Fibroblast of mammary gland (primary cell): ENCODE measurements around the gene ASNSD1.
"Not testable (repeated sequence)": the region's sequence is repeated elsewhere in the genome, so short reads cannot be mapped to it uniquely, and the experiment has no call there.

ENCODE experiments used
- DNase-seq: peaks from one replicate; pipeline ENCODE4 v3.0.0-alpha.2; 2010; ENCODE audit warnings: low read depth
- H3K4me3 ChIP-seq: 2 replicates; pipeline ENCODE4 v1.5.1; 2011; ENCODE audit warnings: low read depth, mild to moderate bottlenecking, low read length, moderate library complexity; ENCODE audit not compliant: control insufficient read depth
- TF ChIP-seq, protein P1 (sequence below): conservative IDR thresholded peaks from 2 replicates; pipeline ENCODE4 v1.5.1; 2011; ENCODE audit warnings: low read depth, low read length, inconsistent platforms; ENCODE audit not compliant: control insufficient read depth, insufficient read depth

ASNSD1 gene

DNA sequence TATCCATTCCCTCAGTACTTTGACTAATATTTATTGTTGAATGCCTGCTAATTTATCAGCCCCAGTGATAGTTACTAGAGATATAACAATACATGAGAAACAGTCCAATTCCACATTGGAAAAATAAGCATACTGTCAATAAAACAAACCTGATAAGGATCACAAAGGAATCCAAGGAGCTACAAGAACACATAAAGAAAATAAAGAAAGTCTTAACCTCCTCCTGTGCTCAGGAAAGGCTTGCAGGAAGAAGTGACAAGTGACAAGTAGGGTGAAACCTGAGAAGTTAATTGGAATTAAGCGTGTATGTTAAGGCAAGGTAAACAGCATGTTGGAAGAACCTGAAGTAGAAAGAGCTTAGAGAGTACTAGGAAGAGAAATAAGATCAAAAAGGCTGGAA, 20.3 kb upstream of the ASNSD1 start:
- TF ChIP-seq, protein P1, sequence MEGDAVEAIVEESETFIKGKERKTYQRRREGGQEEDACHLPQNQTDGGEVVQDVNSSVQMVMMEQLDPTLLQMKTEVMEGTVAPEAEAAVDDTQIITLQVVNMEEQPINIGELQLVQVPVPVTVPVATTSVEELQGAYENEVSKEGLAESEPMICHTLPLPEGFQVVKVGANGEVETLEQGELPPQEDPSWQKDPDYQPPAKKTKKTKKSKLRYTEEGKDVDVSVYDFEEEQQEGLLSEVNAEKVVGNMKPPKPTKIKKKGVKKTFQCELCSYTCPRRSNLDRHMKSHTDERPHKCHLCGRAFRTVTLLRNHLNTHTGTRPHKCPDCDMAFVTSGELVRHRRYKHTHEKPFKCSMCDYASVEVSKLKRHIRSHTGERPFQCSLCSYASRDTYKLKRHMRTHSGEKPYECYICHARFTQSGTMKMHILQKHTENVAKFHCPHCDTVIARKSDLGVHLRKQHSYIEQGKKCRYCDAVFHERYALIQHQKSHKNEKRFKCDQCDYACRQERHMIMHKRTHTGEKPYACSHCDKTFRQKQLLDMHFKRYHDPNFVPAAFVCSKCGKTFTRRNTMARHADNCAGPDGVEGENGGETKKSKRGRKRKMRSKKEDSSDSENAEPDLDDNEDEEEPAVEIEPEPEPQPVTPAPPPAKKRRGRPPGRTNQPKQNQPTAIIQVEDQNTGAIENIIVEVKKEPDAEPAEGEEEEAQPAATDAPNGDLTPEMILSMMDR, result no peak
- DNase-seq, result no peak
- no peak overlapping the region for H3K4me3 ChIP-seq

DNA sequence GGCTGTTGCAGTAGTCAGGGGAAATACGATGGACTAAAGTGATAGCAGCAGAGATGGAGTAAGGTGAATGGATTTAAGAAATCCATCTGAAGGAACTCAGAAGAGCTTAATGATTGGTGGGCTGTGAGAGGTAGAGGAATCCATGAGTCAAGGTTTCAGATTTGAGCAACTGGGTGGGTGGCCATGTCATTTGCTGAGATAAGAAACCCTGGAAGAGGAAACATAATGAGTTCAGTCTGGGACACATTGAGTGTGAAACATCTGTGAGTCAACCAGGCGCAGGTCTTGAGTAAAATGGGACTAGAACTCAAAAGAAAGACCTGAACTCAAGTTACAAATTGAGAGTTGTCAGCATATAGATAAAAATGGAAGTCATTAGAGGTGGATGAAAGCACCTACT, 19.7 kb upstream of the ASNSD1 start:
- DNase-seq, result peak; percentile 23
- TF ChIP-seq, protein P1, result no peak

DNA sequence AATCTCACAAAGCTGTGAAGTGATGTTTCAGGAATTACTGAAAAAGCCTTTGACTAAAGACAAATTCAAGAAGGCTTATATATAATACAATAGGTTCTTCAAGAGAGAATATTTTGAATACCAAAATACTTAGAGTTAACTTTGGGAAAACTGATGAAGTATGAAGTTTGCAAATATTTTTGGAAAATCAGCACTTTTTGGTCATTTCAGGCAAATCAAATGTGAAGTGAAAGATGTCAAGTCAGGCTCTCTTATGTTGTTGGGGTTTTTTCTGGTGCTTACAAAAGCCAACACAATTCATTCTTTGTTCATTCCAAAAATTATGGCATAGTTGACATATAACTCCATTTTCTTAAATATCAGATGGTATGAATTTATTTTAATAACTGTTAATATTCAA, 14.7 kb upstream of the ASNSD1 start:
- TF ChIP-seq, protein P1, result no peak
- no peak for DNase-seq
- H3K4me3 ChIP-seq, result no peak overlapping the region

More for the DNA sequence above, 19.7 kb upstream of the ASNSD1 start:
- no peak overlapping the region for H3K4me3 ChIP-seq

DNA sequence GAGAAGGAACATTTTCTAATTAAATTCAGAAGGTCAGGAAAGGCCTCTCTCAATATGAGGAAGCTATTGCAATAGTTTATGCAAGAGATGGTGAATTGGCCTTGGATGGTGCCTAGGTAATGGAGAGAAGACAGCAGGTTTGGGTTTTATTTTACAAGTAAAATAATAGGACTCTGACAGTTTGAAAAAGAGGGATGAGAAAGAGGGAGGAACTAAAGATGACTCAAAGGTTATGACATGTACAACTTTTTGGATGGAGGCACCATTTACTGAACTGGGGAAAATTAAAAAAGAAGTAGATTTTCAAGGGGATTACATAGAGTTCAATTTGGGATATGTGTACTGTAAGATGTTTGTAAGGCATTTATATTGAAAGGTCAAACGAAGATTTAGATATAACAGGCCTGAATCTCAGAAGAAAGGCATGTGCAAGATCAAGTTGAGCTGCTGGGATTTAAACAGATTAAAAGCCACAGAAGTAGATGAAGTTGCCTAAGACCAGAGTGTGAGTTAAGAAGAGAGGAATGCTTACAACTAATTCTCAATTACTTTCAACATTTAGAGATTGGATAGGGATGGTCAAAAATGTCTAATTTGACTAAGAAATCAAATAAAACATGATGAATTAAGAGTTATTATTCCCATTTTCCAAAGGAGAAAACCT, 12.3 kb upstream of the ASNSD1 start:
- no peak overlapping the region for H3K4me3 ChIP-seq
- peak; percentile 45 for DNase-seq
- TF ChIP-seq, protein P1, result no peak

DNA sequence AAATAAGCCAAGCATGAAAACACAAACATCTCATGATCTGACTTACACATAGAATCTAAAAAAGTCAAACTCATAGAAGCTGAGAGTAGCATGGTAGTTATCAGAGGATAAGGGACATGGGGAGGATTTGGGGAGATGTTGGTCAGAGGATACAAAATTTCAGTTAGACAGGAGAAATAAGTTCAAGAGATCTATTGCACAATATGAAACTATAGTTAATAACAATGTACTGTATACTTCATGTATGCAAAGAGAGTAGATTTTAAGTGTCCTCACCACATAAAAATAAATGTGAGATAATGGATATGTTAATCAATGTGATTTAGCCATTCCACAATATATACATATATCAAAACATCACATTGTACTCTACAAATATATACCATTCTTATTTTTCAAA, 10.0 kb upstream of the ASNSD1 start:
- no peak overlapping the region for H3K4me3 ChIP-seq
- TF ChIP-seq, protein P1, result no peak
- DNase-seq, result no peak

DNA sequence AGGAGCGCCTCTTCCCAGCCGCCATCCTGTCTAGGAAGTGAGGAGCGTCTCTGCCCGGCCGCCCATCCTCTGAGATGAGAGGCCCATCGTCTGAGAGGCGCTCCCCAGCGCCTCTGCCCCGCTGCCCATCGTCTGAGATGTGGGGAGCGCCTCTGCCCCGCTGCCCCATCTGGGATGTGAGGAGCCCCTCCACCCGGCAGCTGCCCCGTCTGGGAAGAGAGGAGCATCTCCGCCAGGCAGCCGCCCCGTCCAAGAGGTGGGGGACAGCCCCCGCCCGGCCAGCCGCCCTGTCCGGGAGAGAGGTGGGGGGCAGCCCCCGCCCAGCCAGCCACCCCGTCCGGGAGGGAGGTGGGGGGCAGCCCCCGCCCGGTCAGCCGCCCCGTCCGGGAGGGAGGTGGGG, 7.8 kb upstream of the ASNSD1 start:
- H3K4me3 ChIP-seq, result not testable (repeated sequence)

DNA sequence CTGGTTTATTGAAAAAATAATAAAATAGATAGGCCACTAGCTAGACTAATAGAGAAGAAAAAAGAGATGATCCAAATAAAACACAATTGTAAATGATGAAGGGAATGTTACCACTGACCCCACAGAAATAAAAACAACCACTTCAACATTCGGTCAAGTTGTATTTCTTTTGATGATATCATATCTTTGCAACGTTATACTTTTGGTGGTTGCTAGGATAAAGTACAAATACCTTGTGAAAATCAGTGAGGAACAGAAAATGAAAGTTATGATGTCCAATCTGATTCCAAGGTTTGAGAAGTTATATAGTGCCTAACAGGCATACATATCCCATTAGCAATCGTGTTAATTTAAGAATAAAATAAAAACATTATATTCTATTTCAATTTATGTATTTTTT, 6.6 kb upstream of the ASNSD1 start:
- TF ChIP-seq, protein P1, result no peak
- DNase-seq, result no peak
- H3K4me3 ChIP-seq, result no peak overlapping the region

More for the DNA sequence above, 7.8 kb upstream of the ASNSD1 start:
- not testable (repeated sequence) for DNase-seq
